HCT116 (cell line): ENCODE measurements around the gene RPS29. TPM values are rescaled to one million over a fixed set of nuclear protein-coding genes. Genes with fewer than 3 reads are reported as not detected.

Source experiments
- ATAC-seq: fragments of 200-7000 bp; cut with Tn5 transposase; 2 replicates; pipeline ENCODE4 v1.9.1; 2020; ENCODE audit warnings: mild to moderate bottlenecking, moderate library complexity
- BruUV-seq: library from RNA; stranded (reverse); fragments of 400-500 nt; replicated peaks from 2 replicates; lab custom pipeline; 2021; lab: Mats Ljungman, UMichigan
- CTCF ChIA-PET: fragments of 300-600 bp; sonication (Branson Sonifier 250); formaldehyde crosslinking; loops from one replicate; lab custom pipeline; 2021; ENCODE audit warnings: antibody characterized with exemption; lab: Charles Lee
- POLR2A ChIA-PET: fragments of 300-600, 350-600 bp; sonication (Branson Sonifier 250); formaldehyde crosslinking; loops from one replicate; lab custom pipeline; 2021; ENCODE audit warnings: antibody characterized with exemption; lab: Charles Lee
- RAD21 ChIA-PET, 2 experiments: fragments of 300-600 bp; sonication (Branson Sonifier 250); formaldehyde crosslinking; loops; one replicate each; lab custom pipeline; 2023; ENCODE audit warnings: low total read pairs in 2 of 2; ENCODE audit not compliant: uncharacterized antibody in 2 of 2, unreplicated experiment in 2 of 2, low non-redundant PET in 1 of 2; lab: Charles Lee
- DNase-seq: peaks from one replicate; pipeline ENCODE4 v3.0.0-alpha.2; 2010; ENCODE audit warnings: low read depth, low spot score
- H2AFZ ChIP-seq: fragments of 200-600 bp; shearing (Covaris generic), sonication (generic); 2 replicates; pipeline ENCODE4 v1.6.1; 2017; ENCODE audit warnings: low read depth, mixed run types, mixed read lengths, antibody characterized with exemption, low read length; ENCODE audit not compliant: poor library complexity, severe bottlenecking
- H3K27ac ChIP-seq: 2 replicates; pipeline ENCODE4 v1.5.1; 2012; ENCODE audit warnings: low read depth, low read length
- H3K27me3 ChIP-seq: fragments of 200-600 bp; sonication (generic); 2 replicates; pipeline ENCODE4 v1.6.1; 2016; ENCODE audit warnings: mixed run types, low read length, mixed read lengths; ENCODE audit not compliant: insufficient read depth
- H3K36me3 ChIP-seq, 2 experiments: fragments of 200-500 bp in 1 of 2; fragments of 200-600 bp in 1 of 2; sonication (Bioruptor generic) in 1 of 2; sonication (generic) in 1 of 2; 2 replicates each; pipeline versions ENCODE4 v1.5.1 to v1.6.1; 2014 to 2016; ENCODE audit warnings: low read length in 2 of 2, inconsistent platforms in 1 of 2, mixed read lengths in 1 of 2, mixed run types in 1 of 2; ENCODE audit not compliant: insufficient read depth in 2 of 2, control insufficient read depth in 1 of 2
- H3K4me1 ChIP-seq, 2 experiments: fragments of 200-600 bp in 1 of 2; sonication (generic) in 1 of 2; 2 replicates each; pipeline versions ENCODE4 v1.5.1 to v1.6.1; 2012 to 2017; ENCODE audit warnings: low read length in 2 of 2, inconsistent platforms in 1 of 2, mild to moderate bottlenecking in 1 of 2, mixed read lengths in 1 of 2, mixed run types in 1 of 2, moderate library complexity in 1 of 2; ENCODE audit not compliant: insufficient read depth in 2 of 2, control insufficient read depth in 1 of 2
- H3K4me2 ChIP-seq: fragments of 200-600 bp; sonication (generic); 2 replicates; pipeline ENCODE4 v1.6.1; 2017; ENCODE audit warnings: mixed run types, low read length, mixed read lengths
- H3K4me3 ChIP-seq, 2 experiments: fragments of 200-600 bp in 1 of 2; sonication (generic) in 1 of 2; replicated peaks in 1 of 2; 2 replicates each; pipeline ENCODE4 v1.5.1; 2011 to 2016; ENCODE audit warnings: low read length in 2 of 2, control low read depth in 1 of 2, low read depth in 1 of 2, mild to moderate bottlenecking in 1 of 2, mixed read lengths in 1 of 2, mixed run types in 1 of 2
- H3K79me2 ChIP-seq: fragments of 200-600 bp; sonication (generic); 2 replicates; pipeline ENCODE4 v1.6.1; 2017; ENCODE audit warnings: mild to moderate bottlenecking, mixed run types, low read length, moderate library complexity, mixed read lengths; ENCODE audit not compliant: insufficient read depth
- H3K9ac ChIP-seq: fragments of 200-600 bp; sonication (generic); 2 replicates; pipeline ENCODE4 v1.6.1; 2016; ENCODE audit warnings: low read length, mixed read lengths
- H3K9me2 ChIP-seq: fragments of 200-600 bp; sonication (generic), shearing (Covaris generic); 2 replicates; pipeline ENCODE4 v1.6.1; 2017; ENCODE audit warnings: mixed run types, mild to moderate bottlenecking, moderate library complexity; ENCODE audit not compliant: insufficient read depth
- H3K9me3 ChIP-seq, 2 experiments: fragments of 200-500 bp in 1 of 2; fragments of 200-600 bp in 1 of 2; sonication (Bioruptor generic) in 1 of 2; sonication (generic) in 1 of 2; 2 replicates each; pipeline ENCODE4 v1.6.1; 2014 to 2017; ENCODE audit warnings: low read length in 2 of 2, mixed read lengths in 2 of 2, inconsistent platforms in 1 of 2, low read depth in 1 of 2, mild to moderate bottlenecking in 1 of 2, mixed run types in 1 of 2, moderate library complexity in 1 of 2; ENCODE audit not compliant: control insufficient read depth in 1 of 2, insufficient read depth in 1 of 2
- H4K20me1 ChIP-seq: fragments of 200-600 bp; sonication (generic), shearing (Covaris generic); 2 replicates; pipeline ENCODE4 v1.6.1; 2017; ENCODE audit warnings: mixed run types, mild to moderate bottlenecking, moderate library complexity; ENCODE audit not compliant: insufficient read depth
- EGR1 ChIP-seq: IDR thresholded peaks from 2 replicates; pipeline ENCODE4 v1.6.1; 2012; ENCODE audit warnings: low read depth
- POLR2A ChIP-seq: IDR thresholded peaks from 2 replicates; pipeline ENCODE4 v1.7.0; 2011; ENCODE audit warnings: borderline replicate concordance; ENCODE audit not compliant: insufficient read depth, insufficient read length; ENCODE audit errors: extremely low read depth
- POLR2AphosphoS5 ChIP-seq: IDR thresholded peaks from 2 replicates; pipeline ENCODE4 v1.6.1; 2011; ENCODE audit warnings: mild to moderate bottlenecking, low read depth, low read length, moderate library complexity
- RAD21 ChIP-seq: IDR thresholded peaks from 2 replicates; pipeline ENCODE4 v1.6.1; 2012; ENCODE audit warnings: low read depth, mild to moderate bottlenecking
- SRF ChIP-seq: IDR thresholded peaks from 2 replicates; pipeline ENCODE4 v1.6.1; 2012; ENCODE audit warnings: low read depth
- ZFX ChIP-seq: fragments of 450-650 bp; IDR thresholded peaks from 2 replicates; pipeline ENCODE4 v1.6.1; 2017
- intact Hi-C: fragments of 100-400 bp; cut with micrococcal nuclease; formaldehyde crosslinking; loops from 2 replicates; pipeline ENCODE4 v1.10.0; 2022
- total RNA-seq: library from RNA; stranded (reverse); gene quantifications from one replicate; pipeline ENCODE4 v1.2.1, GENCODE V29; 2021; ENCODE audit not compliant: unreplicated experiment

Gene RPS29
- total RNA-seq, 1 experiment from 2014 or later, result 1,825 TPM

- H3K4me1 ChIP-seq, result peaks cover 12 to 56% of the 10 kb centered on the region in 2 experiments
- peaks cover 29% of the 10 kb centered on the region; the same call in 1 of the 2 replicates for H4K20me1 ChIP-seq
- RAD21 ChIA-PET, result no interaction called here
- no peaks in the 10 kb centered on the region for H3K27me3 ChIP-seq
- H3K9me2 ChIP-seq, result no peaks in the 10 kb centered on the region
- peak overlapping the region; percentile 75 for H3K4me2 ChIP-seq
- H2AFZ ChIP-seq, result no peak overlapping the region
- no peak for ATAC-seq
- peak overlapping the region; percentile 92 for H3K9ac ChIP-seq
- H3K27ac ChIP-seq, result peak overlapping the region; percentile 81
- TF ChIP-seq POLR2A (no peak), EGR1 (no peak), SRF (no peak)
- TF ChIP-seq, all 23 proteins: peak for 0
- CTCF ChIA-PET, result no interaction called here
- no peaks in the 10 kb centered on the region for H3K9me3 ChIP-seq
- peaks cover 14 to 32% of the 10 kb centered on the region in 2 experiments; a peak in 3 of 4 replicates for H3K36me3 ChIP-seq
- intact Hi-C loops, result no loop called here
- POLR2A ChIA-PET, result interaction anchor here (1.1 kb wide), 1 partner anchor 268 kb away, joined by 3 read pairs; no protein-coding TSS in a partner anchor
- no TSS peak for BruUV-seq
- DNase-seq, result no peak
- peaks cover 75% of the 10 kb centered on the region for H3K79me2 ChIP-seq
- H3K4me3 ChIP-seq, result no peak overlapping the region
Measured at GRCh38 chr14:49583629-49584028, 2.6 kb downstream of the RPS29 start.

GRCh38 chr14:49582113-49582977 is 3.8 kb downstream of the RPS29 start:
- RAD21 ChIA-PET, result no interaction called here
- peak overlapping the region; percentile 11; the same call in 1 of the 2 replicates for H3K27ac ChIP-seq
- peaks cover 16 to 41% of the 10 kb centered on the region in 2 experiments; a peak in 3 of 4 replicates for H3K36me3 ChIP-seq
- no peaks in the 10 kb centered on the region for H3K9me2 ChIP-seq
- H2AFZ ChIP-seq, result no peak overlapping the region
- H4K20me1 ChIP-seq, result peaks cover 29% of the 10 kb centered on the region; the same call in 1 of the 2 replicates
- no peaks in the 10 kb centered on the region for H3K9me3 ChIP-seq
- no TSS peak for BruUV-seq
- peak overlapping the region; percentile 27 for H3K9ac ChIP-seq
- DNase-seq, result no peak
- TF ChIP-seq POLR2AphosphoS5, result peak; percentile 72
- no peak for TF ChIP-seq ZFX
- TF ChIP-seq POLR2A, result peak; percentile 10
- TF ChIP-seq RAD21, result no peak
- CTCF ChIA-PET, result interaction anchor here (0.7 kb wide), 1 partner anchor 65 kb away, joined by 3 read pairs; no protein-coding TSS in a partner anchor
- peaks cover 11 to 51% of the 10 kb centered on the region in 2 experiments for H3K4me1 ChIP-seq
- H3K4me3 ChIP-seq, result no peak overlapping the region
- POLR2A ChIA-PET, result interaction anchor here (0.9 kb wide), 1 partner anchor 15 kb away, joined by 3 read pairs; no protein-coding TSS in a partner anchor
- no peak for ATAC-seq
- no peaks in the 10 kb centered on the region for H3K27me3 ChIP-seq
- intact Hi-C loops, result no loop called here
- peak overlapping the region; percentile 6; the same call in 1 of the 2 replicates for H3K4me2 ChIP-seq
- peaks cover 86% of the 10 kb centered on the region for H3K79me2 ChIP-seq
